HG02938 (cell line): Measurements from ENCODE around the gene WBP2NL.

Experiments used
- ATAC-seq: cut with Tn5 transposase; IDR thresholded peaks from one replicate; pipeline ENCODE4 v1.9.1; 2021; ENCODE audit warnings: mild to moderate bottlenecking, moderate library complexity; ENCODE audit not compliant: unreplicated experiment

Gene WBP2NL

GRCh38 chr22:41976961-41977566 is 21.5 kb upstream of the WBP2NL start:
- ATAC-seq = no peak

DNA sequence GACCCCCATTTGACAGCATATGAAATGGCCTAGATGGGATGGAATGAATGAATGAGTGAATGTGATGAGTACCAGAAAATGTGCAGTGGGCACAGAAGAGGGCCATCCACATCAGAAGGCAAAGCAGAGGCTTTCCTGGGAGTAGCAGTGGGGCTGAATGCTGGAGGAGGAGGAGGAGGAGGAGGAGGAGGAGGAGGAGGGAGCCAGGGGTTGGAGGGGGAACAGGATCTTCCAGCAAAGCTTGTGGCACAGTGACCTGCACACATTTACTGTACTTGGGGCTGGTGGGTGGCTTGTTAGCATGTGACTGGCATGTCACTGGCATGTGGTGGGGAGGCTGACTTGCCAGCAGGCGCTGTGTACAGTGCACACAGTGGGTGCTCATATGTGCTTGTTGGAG is 19.9 kb upstream of the WBP2NL start:
- no peak for ATAC-seq

DNA sequence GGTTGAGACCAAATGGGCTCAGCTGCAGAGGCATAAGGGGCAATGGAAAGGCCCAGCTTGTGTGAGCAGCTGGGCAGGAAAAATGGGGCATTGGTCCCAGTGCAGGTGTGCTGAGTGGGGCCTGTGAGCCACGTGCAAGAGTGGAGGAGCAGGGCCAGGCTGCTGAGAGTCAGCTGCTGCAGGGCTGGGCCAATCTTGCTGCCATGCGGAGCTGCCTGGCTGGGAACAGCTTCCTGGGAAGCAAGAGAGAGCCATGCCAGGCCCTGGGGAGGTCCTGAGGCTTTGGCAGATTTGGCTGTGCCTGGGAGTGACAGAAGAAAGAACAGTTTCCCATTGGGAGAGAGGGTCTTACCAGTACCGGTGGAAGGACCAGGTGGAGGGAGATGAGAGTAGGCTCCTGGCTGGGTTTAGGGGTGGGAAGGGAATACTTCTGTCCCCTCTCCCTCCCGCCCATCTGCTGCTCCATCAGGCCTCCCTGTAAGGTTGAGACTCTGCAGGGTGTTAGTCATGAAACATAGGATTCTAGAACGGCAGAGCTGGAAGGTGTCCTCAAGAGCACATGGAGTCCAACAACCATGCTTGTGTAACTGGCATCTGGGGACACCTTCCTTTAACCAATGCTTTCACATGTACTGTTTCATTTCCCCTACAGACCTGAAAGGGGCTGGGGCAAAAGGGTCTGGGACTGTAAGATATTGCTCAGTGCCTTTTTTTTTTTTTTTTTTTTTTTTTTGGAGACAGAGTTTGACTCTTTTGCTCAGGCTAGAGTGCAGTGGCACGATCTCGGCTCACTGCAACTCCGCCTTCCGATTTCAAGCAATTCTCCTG is 19.0 kb upstream of the WBP2NL start:
- ATAC-seq = no peak

DNA sequence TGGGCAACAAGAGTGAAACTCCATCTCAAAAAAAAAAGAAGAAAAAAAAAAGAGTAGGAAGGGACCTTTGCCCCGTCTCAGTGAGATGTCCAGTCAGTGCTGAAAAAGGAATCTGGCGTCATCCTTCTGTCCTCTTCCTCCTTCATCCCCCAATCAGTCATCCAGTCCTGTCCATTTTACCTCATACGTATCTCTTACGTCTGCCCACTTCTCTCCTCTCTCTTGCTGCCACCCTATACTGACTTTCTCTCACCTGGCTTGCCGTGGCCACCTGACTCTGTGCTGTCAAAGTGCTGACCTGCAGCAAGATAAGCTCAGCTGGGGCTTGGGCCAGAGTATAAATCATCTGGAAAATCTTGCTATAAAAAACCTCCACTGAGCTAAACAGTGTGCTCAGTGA is 15.7 kb upstream of the WBP2NL start:
- no peak for ATAC-seq

DNA sequence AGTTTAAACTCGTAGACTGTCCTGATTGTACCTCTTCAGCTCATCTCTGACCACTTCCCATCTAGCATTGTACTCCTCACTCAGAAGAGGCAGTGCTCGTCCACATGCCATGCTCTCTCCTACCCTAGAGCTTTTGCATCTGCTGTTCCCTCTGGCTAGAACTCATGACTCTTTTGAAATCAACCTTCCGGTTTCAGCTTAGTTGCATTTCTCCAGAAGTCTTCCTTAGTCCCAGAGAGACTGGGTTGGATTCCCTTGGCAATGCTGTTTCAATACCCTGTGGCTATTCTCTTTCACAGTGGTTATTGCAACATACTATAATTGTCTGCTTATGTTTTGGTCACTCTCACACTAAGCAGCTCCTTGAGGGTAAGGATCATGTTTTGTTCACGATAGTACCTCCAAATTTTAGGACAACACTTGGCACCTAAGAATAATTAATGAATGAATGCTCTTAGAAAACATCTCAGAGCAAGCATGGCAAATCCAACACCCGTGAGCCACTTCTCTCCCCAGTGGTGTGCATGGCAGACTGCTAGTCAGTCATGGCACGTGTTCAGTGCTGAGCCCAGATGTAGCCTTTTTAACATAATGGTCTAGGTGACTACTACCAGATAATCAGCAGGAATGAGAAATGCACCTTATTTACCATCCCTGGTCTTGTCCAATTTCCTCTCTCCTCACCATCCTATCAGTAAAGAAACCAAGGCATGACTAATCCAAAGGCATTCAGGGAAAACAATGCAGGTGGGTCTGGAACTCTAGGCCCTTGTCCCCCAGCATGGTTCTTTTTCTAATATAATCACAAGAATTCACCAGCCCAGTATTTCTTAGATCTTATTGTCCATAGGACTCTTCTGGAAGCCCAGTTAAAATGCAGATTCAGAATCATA is 14.8 kb upstream of the WBP2NL start:
- ATAC-seq = no peak

DNA sequence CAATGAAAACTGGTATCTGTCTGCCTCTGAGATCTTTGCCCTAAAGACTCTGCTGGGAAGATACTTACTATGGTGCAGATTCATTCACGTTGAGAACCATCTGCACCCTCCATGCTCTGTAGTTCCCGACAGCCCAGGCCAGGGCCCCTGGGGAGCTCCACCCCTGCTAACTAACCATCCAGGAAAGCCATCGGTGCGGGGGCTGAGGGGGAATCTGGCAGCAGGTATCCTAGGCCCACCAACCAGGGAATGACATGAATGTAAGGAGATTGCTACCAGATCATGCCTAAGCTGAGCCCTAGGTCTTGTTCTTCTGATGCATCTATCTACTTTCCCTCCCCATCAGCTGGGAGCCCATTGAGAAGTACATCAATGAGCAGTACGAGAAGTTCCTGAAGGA is 11.3 kb upstream of the WBP2NL start:
- no peak for ATAC-seq

DNA sequence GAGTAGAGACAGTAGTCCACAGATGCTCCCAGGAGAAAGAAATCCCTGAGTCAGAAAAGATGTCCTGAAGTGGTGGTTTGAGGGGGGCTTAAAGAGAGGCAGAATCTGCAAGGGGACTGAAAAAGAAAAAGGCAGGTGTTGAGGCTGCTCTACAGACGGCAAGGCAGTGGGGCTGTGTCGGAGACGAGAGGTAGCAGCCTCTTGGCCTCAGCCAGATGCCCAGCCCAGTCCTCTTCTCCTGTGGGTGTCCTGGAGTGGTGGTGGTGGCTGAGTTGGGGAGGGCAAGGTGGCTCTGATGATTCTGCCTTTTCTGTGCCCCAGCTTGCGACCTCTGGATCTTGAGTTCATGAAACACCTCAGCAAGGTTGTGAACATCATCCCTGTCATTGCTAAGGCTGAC is 9.3 kb upstream of the WBP2NL start:
- ATAC-seq = no peak

DNA sequence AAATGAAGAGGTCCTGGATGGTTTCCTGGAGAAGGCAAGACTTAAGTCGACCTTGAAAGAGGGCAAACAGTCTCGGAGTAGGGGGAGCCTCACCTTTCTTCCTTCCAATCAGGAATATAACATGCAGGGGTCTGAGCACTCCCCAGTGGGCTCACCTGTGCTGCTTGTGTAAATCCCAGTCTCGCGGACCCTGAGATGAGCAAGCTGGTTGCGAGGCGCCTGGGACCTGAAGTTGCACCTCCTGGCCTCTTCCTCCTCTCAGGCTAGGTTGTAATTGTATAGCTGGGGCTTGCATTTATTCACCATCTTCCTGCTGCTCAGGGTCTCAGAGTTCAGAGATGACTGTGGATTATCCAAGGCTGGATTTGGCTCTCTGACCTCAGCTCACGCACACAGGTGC is 7.5 kb upstream of the WBP2NL start:
- no peak for ATAC-seq

DNA sequence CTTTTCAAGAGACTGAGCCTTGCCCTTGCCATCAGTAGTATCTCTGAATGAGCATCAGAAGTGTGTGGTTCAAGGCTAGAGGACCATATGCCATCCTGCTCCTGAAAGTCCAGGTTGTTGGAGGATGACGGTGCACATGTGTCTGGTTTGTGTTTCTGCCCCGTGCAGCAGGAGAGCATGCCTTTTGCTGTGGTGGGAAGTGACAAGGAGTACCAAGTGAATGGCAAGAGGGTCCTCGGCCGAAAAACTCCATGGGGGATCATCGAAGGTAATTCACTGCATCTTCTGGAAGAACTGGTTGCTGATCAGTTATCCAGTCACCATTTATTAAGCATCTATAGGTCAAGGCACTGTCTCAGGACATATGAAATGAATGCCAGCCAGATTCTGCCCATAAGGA is 6.1 kb upstream of the WBP2NL start:
- no peak for ATAC-seq

DNA sequence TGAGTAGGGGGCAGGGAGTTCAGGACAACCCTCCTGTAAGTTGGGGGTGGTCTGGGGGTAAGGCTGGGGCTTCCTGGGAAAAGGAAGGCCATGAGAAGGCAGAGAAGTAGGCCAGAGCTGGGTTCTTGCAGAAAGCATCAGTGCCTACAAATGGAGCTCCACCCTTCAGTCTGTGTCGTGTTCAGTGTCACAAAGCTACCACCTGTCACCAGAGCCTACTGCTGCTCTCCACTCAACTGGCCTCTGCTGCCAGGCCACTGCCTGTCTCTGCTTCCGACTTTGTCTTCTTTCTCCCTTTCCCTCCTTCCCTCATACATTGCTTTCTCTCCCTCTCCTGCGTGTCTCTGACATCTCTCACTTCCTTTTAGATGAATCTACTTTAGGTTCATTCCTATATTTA is 3.4 kb upstream of the WBP2NL start:
- no peak for ATAC-seq

- ATAC-seq = no peak
Observed at GRCh38 chr22:41996826-41997225, 1.8 kb upstream of the WBP2NL start.

DNA sequence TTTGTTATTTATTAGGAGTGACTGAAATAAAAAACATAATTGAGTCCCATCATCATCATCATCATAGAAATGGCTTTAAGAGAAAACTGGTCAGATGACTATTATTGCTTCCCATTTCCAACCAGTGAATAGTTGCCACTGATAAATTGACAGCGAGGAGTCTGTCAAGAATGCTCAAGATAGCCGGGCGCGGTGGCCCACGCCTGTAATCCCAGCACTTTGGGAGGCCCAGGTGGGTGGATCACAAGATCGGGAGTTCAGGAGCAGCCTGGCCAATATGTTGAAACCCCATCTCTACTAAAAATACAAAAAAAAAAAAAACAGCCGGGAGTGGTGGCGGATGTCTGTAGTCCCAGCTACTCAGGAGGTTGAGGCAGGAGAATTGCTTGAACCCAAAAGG is 1.9 kb downstream of the WBP2NL start:
- no peak for ATAC-seq

- no peak for ATAC-seq
Observed at GRCh38 chr22:42001121-42001520, 2.5 kb downstream of the WBP2NL start.

GRCh38 chr22:42001706-42002105 is 3.1 kb downstream of the WBP2NL start:
- ATAC-seq = no peak

- no peak for ATAC-seq
Observed at GRCh38 chr22:42007922-42008321, 9.3 kb downstream of the WBP2NL start.

DNA sequence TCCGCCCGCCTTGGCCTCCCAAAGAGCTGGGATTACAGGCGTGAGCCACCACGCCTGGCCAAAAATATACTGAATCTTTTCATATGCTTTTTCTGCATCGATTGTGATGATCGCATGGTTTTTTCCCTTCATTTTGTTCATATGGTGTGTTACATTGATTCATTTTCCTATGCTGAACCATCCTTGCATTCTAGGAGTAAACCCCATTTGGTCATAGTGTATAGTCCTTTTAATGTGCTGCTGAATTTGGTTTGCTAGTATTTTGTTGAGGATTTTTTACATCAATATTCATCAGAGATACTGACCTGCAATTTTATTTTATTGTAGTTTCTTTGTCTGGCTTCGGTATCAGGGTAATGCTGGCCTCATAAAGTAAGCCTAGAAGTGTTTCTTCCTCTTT is 12.2 kb downstream of the WBP2NL start:
- ATAC-seq = no peak

GRCh38 chr22:42013385-42013784 is 14.8 kb downstream of the WBP2NL start:
- ATAC-seq = no peak

DNA sequence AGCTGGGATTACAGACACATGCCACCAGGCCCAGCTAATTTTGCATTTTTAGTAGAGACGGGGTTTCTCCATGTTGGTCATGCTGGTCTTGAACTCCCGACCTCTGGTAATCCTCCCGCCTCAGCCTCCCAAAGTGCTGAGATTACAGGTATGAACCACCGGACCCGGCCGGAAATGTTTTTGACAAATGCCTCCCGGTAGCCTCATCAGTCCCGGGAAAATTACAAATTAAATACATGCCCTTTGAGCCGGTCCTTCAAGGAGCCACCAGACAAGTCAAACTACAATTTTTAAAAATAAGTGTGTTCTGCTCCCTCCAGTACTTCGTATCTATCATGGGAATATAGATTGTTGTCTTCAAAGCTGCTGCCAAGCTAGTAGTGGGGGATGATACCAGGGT is 17.5 kb downstream of the WBP2NL start:
- no peak for ATAC-seq

- ATAC-seq = no peak
Observed at GRCh38 chr22:42018224-42018623, 19.6 kb downstream of the WBP2NL start.

- ATAC-seq = no peak
Observed at GRCh38 chr22:42021571-42021970, 23.0 kb downstream of the WBP2NL start.

DNA sequence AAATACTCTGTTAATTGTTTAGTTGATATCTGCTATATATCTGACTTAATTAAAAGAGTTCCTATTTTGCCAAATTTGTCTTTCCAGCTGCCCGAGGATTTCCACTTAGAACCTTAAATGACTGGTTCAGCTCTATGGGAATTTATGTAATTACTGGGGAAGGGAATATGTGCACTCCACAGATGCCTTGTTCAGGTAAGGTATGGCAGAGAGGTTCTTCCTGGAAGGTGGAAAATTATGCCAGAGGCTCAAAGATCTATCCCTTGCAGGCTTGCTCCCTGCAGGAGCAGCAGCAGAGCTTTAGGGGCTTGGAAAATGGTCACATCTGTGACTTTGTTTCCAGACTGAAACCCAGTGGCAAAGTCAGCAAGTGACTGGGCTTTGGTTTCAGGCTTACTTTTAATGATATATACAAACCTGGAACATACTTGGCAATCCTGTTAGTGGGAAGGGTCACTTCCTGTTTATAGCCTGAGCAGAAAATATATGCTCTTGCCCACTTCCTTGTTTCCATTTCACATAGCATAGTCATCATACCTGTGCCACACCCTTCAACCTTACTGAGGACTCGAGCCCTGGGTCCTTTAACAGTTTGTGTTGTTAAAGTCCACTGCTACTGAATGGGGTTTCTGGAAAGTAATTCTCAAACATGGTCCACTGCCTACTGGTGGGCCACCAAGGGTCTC is 23.7 kb downstream of the WBP2NL start:
- no peak for ATAC-seq
